Mucosa of stomach (tissue), 1 donor: ENCODE measurements around the gene ZDHHC9.

Experiments
- H3K27me3 ChIP-seq: one replicate; pipeline ENCODE4 v1.7.0; 2013; ENCODE audit warnings: mild to moderate bottlenecking, low read length; ENCODE audit not compliant: control insufficient read depth, insufficient read depth
- H3K36me3 ChIP-seq: one replicate; pipeline ENCODE4 v1.7.0; 2013; ENCODE audit warnings: low read length; ENCODE audit not compliant: control insufficient read depth, insufficient read depth
- H3K4me1 ChIP-seq: one replicate; pipeline ENCODE4 v1.7.0; 2013; ENCODE audit warnings: mild to moderate bottlenecking, low read length; ENCODE audit not compliant: control insufficient read depth, insufficient read depth
- H3K4me3 ChIP-seq: one replicate; pipeline ENCODE4 v1.7.0; 2013; ENCODE audit warnings: low read length
- H3K9ac ChIP-seq: one replicate; pipeline ENCODE4 v1.7.0; 2013; ENCODE audit warnings: mild to moderate bottlenecking, low read length, moderate library complexity
- H3K9me3 ChIP-seq: one replicate; pipeline ENCODE4 v1.7.0; 2013; ENCODE audit warnings: mild to moderate bottlenecking, low read length, moderate library complexity; ENCODE audit not compliant: control insufficient read depth
- donor health status: Pancreatic carcinoma.

Gene ZDHHC9

DNA sequence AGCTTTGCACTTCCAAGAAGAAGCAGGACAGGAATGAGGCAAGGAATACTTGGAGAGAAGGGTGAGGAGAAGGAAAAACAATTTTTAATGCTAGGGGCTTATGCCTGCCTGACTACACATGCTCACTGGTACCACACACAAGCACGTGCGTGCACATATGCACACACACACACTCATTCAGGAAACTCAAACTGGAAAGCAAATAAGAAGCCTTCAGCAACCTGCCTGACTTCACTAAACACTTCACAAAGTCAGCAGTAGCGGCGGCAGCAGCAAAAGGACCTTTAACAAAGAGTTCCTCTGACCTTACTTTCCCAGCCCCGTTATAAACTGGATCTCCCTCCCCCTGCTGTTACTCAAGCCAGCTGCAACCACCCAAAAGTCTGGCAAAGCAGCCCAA is 3.3 kb downstream of the ZDHHC9 start:
- Histone ChIP-seq H3K4me3 (no peak overlapping the region), H3K9ac (no peak overlapping the region), H3K36me3 (no peaks in the 10 kb centered on the region)

GRCh38 chrX:129836827-129837226 is 6.9 kb downstream of the ZDHHC9 start:
- Histone ChIP-seq H3K4me1 (peaks cover 9% of the 10 kb centered on the region), H3K4me3 (no peak overlapping the region)

More for the DNA sequence above, 3.3 kb downstream of the ZDHHC9 start:
- no peaks in the 10 kb centered on the region for H3K27me3 ChIP-seq
- peaks cover 11% of the 10 kb centered on the region for H3K4me1 ChIP-seq
- H3K9me3 ChIP-seq, result no peaks in the 10 kb centered on the region

GRCh38 chrX:129833153-129833990 is 10.3 kb downstream of the ZDHHC9 start:
- Histone ChIP-seq H3K9ac (no peak overlapping the region), H3K4me3 (no peak overlapping the region), H3K9me3 (no peaks in the 10 kb centered on the region), H3K36me3 (no peaks in the 10 kb centered on the region), H3K4me1 (no peaks in the 10 kb centered on the region), H3K27me3 (no peaks in the 10 kb centered on the region)

More at GRCh38 chrX:129836827-129837226, 6.9 kb downstream of the ZDHHC9 start:
- no peak overlapping the region for H3K9ac ChIP-seq
- no peaks in the 10 kb centered on the region for H3K36me3 ChIP-seq
- no peaks in the 10 kb centered on the region for H3K9me3 ChIP-seq
- H3K27me3 ChIP-seq, result no peaks in the 10 kb centered on the region

DNA sequence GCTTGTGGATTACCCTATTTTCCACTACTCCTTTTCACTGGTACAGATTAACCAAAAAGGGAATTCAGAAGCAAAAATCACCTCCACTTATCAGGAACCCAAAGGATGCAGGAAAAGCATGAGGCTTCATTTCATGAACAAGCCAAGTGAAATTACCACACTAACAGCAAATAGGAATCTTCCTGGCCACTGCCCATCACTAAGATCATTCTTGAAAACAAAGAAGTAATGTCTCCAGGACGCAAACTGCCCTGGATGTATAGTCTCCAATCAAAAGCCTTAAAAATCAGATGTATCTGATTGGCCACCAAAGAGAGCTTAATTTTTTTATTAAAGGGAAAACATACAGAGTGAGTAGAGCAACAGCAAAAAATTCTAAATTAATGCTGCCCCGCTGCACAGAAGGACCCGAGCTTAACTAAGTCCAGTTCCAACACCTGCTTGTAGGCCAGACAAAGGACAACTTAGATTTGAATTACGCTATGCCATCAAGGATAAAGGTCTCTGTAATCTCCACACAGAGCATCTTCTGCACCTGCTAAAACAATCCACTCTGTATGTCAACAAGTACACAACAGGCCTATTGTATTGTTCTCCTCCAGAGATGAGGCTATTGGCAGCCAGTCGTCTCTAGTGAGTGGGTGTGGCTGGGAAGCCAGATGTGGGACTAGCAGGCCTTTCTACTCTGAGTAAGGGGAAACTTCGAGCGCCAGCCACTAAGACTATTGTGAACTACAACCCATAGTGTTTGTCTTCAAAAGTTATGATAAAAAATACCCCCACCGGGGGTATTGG is 12.4 kb downstream of the ZDHHC9 start:
- H3K36me3 ChIP-seq, result no peaks in the 10 kb centered on the region
- H3K9ac ChIP-seq, result no peak overlapping the region
- no peak overlapping the region for H3K4me3 ChIP-seq
- H3K4me1 ChIP-seq, result no peaks in the 10 kb centered on the region
- no peaks in the 10 kb centered on the region for H3K9me3 ChIP-seq
- H3K27me3 ChIP-seq, result no peaks in the 10 kb centered on the region

DNA sequence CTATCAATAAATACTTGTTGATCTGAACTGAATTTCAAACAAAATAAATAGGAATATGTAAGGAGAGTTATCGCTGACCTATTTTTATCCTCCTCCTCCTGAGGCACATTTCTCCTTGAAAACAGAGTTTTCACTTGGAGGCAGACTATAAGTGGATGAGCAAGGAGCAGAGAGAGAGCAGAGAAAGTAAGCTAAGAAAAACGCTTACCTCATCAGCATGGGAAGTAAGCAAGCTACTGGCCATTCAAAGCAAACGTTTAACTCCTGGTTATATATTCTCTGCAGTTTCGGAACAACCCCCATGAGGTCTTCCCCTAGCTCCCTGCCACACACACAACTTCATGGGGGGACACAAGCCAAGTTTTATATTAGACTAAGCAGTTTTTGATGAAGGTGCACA is 13.2 kb downstream of the ZDHHC9 start:
- H3K27me3 ChIP-seq, result no peaks in the 10 kb centered on the region

DNA sequence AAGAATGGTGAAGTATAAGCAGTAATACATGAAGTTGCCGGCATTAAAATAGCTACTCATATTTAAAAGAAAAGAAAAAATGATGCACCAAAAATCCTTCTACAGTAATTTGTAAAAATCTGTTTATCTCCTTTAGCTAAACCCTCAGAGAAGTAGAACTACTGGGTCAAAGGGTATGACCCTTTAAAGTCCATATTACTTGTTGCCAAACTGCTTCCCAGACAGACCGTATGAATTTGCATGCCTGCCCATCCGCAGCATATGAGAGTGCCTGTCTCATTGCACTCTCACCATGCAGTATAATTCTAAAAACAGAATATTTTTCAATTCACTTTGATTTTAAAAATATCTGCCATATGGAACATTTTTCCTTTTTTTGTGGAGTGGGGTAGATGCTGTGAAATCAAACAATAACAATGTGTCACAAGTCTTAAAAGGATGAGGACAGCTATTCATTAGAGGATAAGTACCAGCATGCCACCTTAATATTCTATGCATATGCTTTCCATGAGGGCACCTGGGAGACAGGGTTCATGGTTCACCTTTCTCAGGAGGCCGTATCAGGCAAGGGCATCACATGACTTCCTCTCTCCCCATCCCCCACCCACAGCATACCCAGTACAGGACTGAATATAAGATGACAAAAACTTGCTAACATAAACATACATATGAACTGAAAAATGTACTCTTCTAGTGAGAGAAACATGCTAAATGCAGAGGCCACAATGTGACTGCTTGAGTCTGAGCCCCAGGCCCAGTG is 17.8 kb downstream of the ZDHHC9 start:
- H3K4me3 ChIP-seq, result no peak overlapping the region
- no peak overlapping the region for H3K9ac ChIP-seq
- H3K9me3 ChIP-seq, result no peaks in the 10 kb centered on the region
- H3K4me1 ChIP-seq, result peaks cover 4% of the 10 kb centered on the region
- H3K27me3 ChIP-seq, result no peaks in the 10 kb centered on the region
- H3K36me3 ChIP-seq, result no peaks in the 10 kb centered on the region

More for the DNA sequence above, 13.2 kb downstream of the ZDHHC9 start:
- Histone ChIP-seq H3K9ac (no peak overlapping the region), H3K36me3 (no peaks in the 10 kb centered on the region), H3K9me3 (no peaks in the 10 kb centered on the region), H3K4me1 (peaks cover 4% of the 10 kb centered on the region), H3K4me3 (no peak overlapping the region)

GRCh38 chrX:129824620-129825019 is 19.1 kb downstream of the ZDHHC9 start:
- Histone ChIP-seq H3K9me3 (no peaks in the 10 kb centered on the region), H3K4me3 (no peak overlapping the region), H3K4me1 (peaks cover 4% of the 10 kb centered on the region), H3K27me3 (no peaks in the 10 kb centered on the region), H3K9ac (no peak overlapping the region), H3K36me3 (no peaks in the 10 kb centered on the region)

- Histone ChIP-seq H3K27me3 (no peaks in the 10 kb centered on the region), H3K4me1 (peaks cover 4% of the 10 kb centered on the region), H3K36me3 (no peaks in the 10 kb centered on the region), H3K9ac (no peak overlapping the region), H3K9me3 (no peaks in the 10 kb centered on the region), H3K4me3 (no peak overlapping the region)
Observed at GRCh38 chrX:129823522-129823921, 20.2 kb downstream of the ZDHHC9 start.

GRCh38 chrX:129823115-129823514 is 20.6 kb downstream of the ZDHHC9 start:
- Histone ChIP-seq H3K9ac (no peak overlapping the region), H3K4me3 (no peak overlapping the region), H3K27me3 (no peaks in the 10 kb centered on the region), H3K36me3 (no peaks in the 10 kb centered on the region), H3K9me3 (no peaks in the 10 kb centered on the region), H3K4me1 (peaks cover 4% of the 10 kb centered on the region)

DNA sequence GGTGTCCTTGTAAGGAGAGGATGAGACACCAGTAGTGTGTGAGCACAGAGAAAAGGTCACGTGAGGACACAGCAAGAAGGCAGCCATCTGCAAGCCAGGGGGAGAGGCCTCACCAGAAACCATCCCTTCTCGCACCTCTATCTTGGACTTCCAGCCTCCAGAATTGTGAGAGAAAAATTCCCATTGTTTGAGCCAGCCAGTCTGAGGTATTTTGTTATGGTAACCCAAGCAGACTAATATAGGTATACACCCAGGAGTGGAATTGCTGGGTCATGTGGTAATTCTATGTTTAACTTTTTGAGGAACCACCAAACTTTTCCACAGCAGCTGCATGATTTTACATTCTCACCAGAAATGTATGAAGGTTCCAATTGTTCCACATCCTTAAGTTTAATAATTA is 25.6 kb downstream of the ZDHHC9 start:
- H3K36me3 ChIP-seq, result no peaks in the 10 kb centered on the region

DNA sequence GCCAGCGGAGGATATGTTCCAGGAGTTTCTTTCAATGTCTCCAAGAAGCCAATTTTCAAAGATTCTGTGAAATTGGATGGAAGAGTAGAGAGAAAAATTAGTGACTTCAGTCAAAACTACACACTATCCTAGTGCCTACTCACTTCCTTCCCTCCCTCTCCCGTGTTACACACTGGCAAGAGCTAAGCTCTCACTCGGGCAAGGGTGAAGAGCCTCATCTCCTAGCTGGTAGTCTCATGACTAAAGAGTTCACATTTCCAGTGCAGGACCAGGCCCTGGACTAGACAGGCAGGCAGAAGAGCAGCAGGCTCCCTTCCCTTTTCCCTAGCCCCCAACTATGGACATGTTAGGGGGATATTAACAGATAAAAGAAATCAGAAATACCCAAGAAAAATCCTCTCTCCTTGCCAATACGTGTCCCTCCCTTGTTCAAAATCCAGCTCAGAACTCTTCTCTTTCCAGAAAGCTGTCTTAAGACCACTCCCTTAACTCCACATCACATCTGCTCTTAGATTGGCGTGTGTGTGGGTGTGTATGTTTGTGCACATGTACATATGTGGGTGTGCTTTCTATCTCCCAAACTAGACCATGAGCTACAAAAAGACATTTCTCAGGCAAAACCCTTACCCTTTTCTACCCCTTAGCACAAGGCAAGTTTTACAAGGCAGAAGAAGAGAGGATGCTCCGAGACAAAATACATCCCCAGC is 29.9 kb downstream of the ZDHHC9 start:
- no peaks in the 10 kb centered on the region for H3K9me3 ChIP-seq
- no peaks in the 10 kb centered on the region for H3K36me3 ChIP-seq
- H3K9ac ChIP-seq, result no peak overlapping the region
- H3K4me3 ChIP-seq, result no peak overlapping the region
- no peaks in the 10 kb centered on the region for H3K4me1 ChIP-seq
- H3K27me3 ChIP-seq, result no peaks in the 10 kb centered on the region

More for the DNA sequence above, 25.6 kb downstream of the ZDHHC9 start:
- H3K9me3 ChIP-seq, result no peaks in the 10 kb centered on the region
- H3K4me1 ChIP-seq, result no peaks in the 10 kb centered on the region
- no peak overlapping the region for H3K4me3 ChIP-seq
- H3K9ac ChIP-seq, result no peak overlapping the region
- no peaks in the 10 kb centered on the region for H3K27me3 ChIP-seq
